HG02852 (cell line): ENCODE results near the gene LILRB2.
"Not testable (repeated sequence)": the region's sequence is repeated elsewhere in the genome, so short reads cannot be mapped to it uniquely, and the experiment has no call there.

Experiments used
- ATAC-seq: cut with Tn5 transposase; IDR thresholded peaks from one replicate; pipeline ENCODE4 v1.9.1; 2021; ENCODE audit warnings: mild to moderate bottlenecking, moderate library complexity; ENCODE audit not compliant: unreplicated experiment

The LILRB2 gene

GRCh38 chr19:54275951-54276350 is 5.0 kb downstream of the LILRB2 start:
- no peak for ATAC-seq

- not testable (repeated sequence) for ATAC-seq
Observed at GRCh38 chr19:54274516-54274915, 6.4 kb downstream of the LILRB2 start.

- ATAC-seq = no peak
Observed at GRCh38 chr19:54273821-54274220, 7.1 kb downstream of the LILRB2 start.

- ATAC-seq = not testable (repeated sequence)
Observed at GRCh38 chr19:54272181-54272580, 8.7 kb downstream of the LILRB2 start.

GRCh38 chr19:54271587-54271986 is 9.3 kb downstream of the LILRB2 start:
- ATAC-seq = not testable (repeated sequence)

- no peak for ATAC-seq
Observed at GRCh38 chr19:54271106-54271505, 9.8 kb downstream of the LILRB2 start.

- ATAC-seq = no peak
Observed at GRCh38 chr19:54268936-54269335, 12.0 kb downstream of the LILRB2 start.

- ATAC-seq = no peak
Observed at GRCh38 chr19:54266133-54266532, 14.8 kb downstream of the LILRB2 start.

GRCh38 chr19:54262470-54262869 is 18.4 kb downstream of the LILRB2 start:
- no peak for ATAC-seq

- no peak for ATAC-seq
Observed at GRCh38 chr19:54262066-54262465, 18.8 kb downstream of the LILRB2 start.

- no peak for ATAC-seq
Observed at GRCh38 chr19:54257116-54257480, 23.8 kb downstream of the LILRB2 start, which contains the start of gene LILRB5. TSS of gene LILRB5 (minus strand) at chr19:54257273. CDS start at chr19:54257193, 80 bp downstream.

GRCh38 chr19:54256250-54257115 is 24.4 kb downstream of the LILRB2 start:
- no peak for ATAC-seq

- ATAC-seq = no peak
Observed at GRCh38 chr19:54255105-54255775, 25.7 kb downstream of the LILRB2 start.

GRCh38 chr19:54254195-54254906 is 26.6 kb downstream of the LILRB2 start:
- ATAC-seq = no peak

GRCh38 chr19:54253331-54254194 is 27.3 kb downstream of the LILRB2 start:
- no peak for ATAC-seq

GRCh38 chr19:54252845-54253244 is 28.1 kb downstream of the LILRB2 start:
- no peak for ATAC-seq

GRCh38 chr19:54252243-54252642 is 28.7 kb downstream of the LILRB2 start:
- ATAC-seq = no peak

- no peak for ATAC-seq
Observed at GRCh38 chr19:54248016-54248601, 32.8 kb downstream of the LILRB2 start.

- no peak for ATAC-seq
Observed at GRCh38 chr19:54247106-54247930, 33.6 kb downstream of the LILRB2 start.
